Trophoblast cell (in vitro differentiated cells and primary cell): Measurements from ENCODE around the gene ASTN2.

Experiments
- DNase-seq, 2 donors: peaks; one replicate each; pipeline ENCODE4 v3.0.0-alpha.2; 2016
- H2AFZ ChIP-seq: 2 replicates; pipeline ENCODE4 v1.6.1; 2013; ENCODE audit warnings: low read length, moderate library complexity, mild to moderate bottlenecking; ENCODE audit not compliant: insufficient read depth, poor library complexity
- H2AK5ac ChIP-seq: 2 replicates; pipeline ENCODE4 v1.6.1; 2013; ENCODE audit warnings: mild to moderate bottlenecking, low read length
- H2BK120ac ChIP-seq: 2 replicates; pipeline ENCODE4 v1.6.1; 2013; ENCODE audit warnings: low read length, mild to moderate bottlenecking, moderate library complexity; ENCODE audit not compliant: insufficient read depth, poor library complexity
- H2BK12ac ChIP-seq: 2 replicates; pipeline ENCODE4 v1.6.1; 2013; ENCODE audit warnings: mild to moderate bottlenecking, low read length, moderate library complexity
- H2BK5ac ChIP-seq: 2 replicates; pipeline ENCODE4 v1.6.1; 2013; ENCODE audit warnings: low read length, low read depth, moderate library complexity, mild to moderate bottlenecking; ENCODE audit not compliant: poor library complexity
- H3K14ac ChIP-seq: 2 replicates; pipeline ENCODE4 v1.6.1; 2013; ENCODE audit warnings: mild to moderate bottlenecking, low read length
- H3K18ac ChIP-seq: 2 replicates; pipeline ENCODE4 v1.6.1; 2013; ENCODE audit warnings: mild to moderate bottlenecking, low read length
- H3K23ac ChIP-seq: 2 replicates; pipeline ENCODE4 v1.6.1; 2013; ENCODE audit warnings: low read length
- H3K27ac ChIP-seq: 2 replicates; pipeline ENCODE4 v1.5.1; 2013; ENCODE audit warnings: low read depth, mild to moderate bottlenecking, inconsistent platforms, low read length, moderate library complexity
- H3K27me3 ChIP-seq: 2 replicates; pipeline ENCODE4 v1.6.1; 2013; ENCODE audit warnings: inconsistent platforms, mild to moderate bottlenecking, low read length, moderate library complexity; ENCODE audit not compliant: insufficient read depth
- H3K36me3 ChIP-seq, 2 experiments: 1 replicate in 1 of 2; 2 replicates in 1 of 2; pipeline ENCODE4 v1.6.1; 2013; ENCODE audit warnings: low read length in 2 of 2, mild to moderate bottlenecking in 2 of 2, moderate library complexity in 1 of 2; ENCODE audit not compliant: insufficient read depth in 2 of 2, control insufficient read depth in 1 of 2
- H3K4ac ChIP-seq: 2 replicates; pipeline ENCODE4 v1.6.1; 2013; ENCODE audit warnings: low read depth, mild to moderate bottlenecking, low read length, moderate library complexity
- H3K4me1 ChIP-seq, 2 experiments: 1 replicate in 1 of 2; 2 replicates in 1 of 2; pipeline ENCODE4 v1.6.1; 2013; ENCODE audit warnings: low read length in 2 of 2, mild to moderate bottlenecking in 2 of 2, moderate library complexity in 1 of 2; ENCODE audit not compliant: insufficient read depth in 2 of 2, control insufficient read depth in 1 of 2
- H3K4me2 ChIP-seq: 2 replicates; pipeline ENCODE4 v1.6.1; 2013; ENCODE audit warnings: inconsistent platforms, mild to moderate bottlenecking, low read length, moderate library complexity
- H3K4me3 ChIP-seq: 2 replicates; pipeline ENCODE4 v1.5.1; 2013; ENCODE audit warnings: mild to moderate bottlenecking, low read depth, low read length, inconsistent platforms
- H3K79me1 ChIP-seq: one replicate; pipeline ENCODE4 v1.6.1; 2013; ENCODE audit warnings: low read length
- H3K79me2 ChIP-seq: 2 replicates; pipeline ENCODE4 v1.6.1; 2013; ENCODE audit warnings: low read length, mild to moderate bottlenecking; ENCODE audit not compliant: control insufficient read depth, insufficient read depth, poor library complexity
- H3K9ac ChIP-seq: 2 replicates; pipeline ENCODE4 v1.6.1; 2013; ENCODE audit warnings: mild to moderate bottlenecking, low read length
- H3K9me3 ChIP-seq: 2 replicates; pipeline ENCODE4 v1.6.1; 2013; ENCODE audit warnings: low read depth, mild to moderate bottlenecking, control low read depth, inconsistent platforms, low read length; ENCODE audit not compliant: insufficient read depth
- H4K12ac ChIP-seq: 2 replicates; pipeline ENCODE4 v1.6.1; 2013; ENCODE audit warnings: low read depth, mild to moderate bottlenecking, low read length, moderate library complexity
- H4K8ac ChIP-seq: 2 replicates; pipeline ENCODE4 v1.6.1; 2013; ENCODE audit warnings: low read depth, mild to moderate bottlenecking, low read length, moderate library complexity
- H4K91ac ChIP-seq: one replicate; pipeline ENCODE4 v1.6.1; 2013; ENCODE audit warnings: low read depth, mild to moderate bottlenecking, low read length, moderate library complexity
- WGBS: extraction: QIAGEN DNeasy Blood & Tissue Kit; methylation state at CpG from one replicate; pipeline ENCODE4 v1.1.7; 2013; ENCODE audit warnings: missing lambda C conversion rate; ENCODE audit not compliant: insufficient read length, insufficient coverage; ENCODE audit errors: extremely low coverage; 5-methylcytosine and 5-hydroxymethylcytosine counted together

ASTN2 gene

GRCh38 chr9:116990592-116990991 is 424.3 kb downstream of the ASTN2 start:
- no peak overlapping the region for H3K9ac ChIP-seq
- no peak overlapping the region for H2AFZ ChIP-seq
- H3K18ac ChIP-seq: no peak overlapping the region
- H2BK12ac ChIP-seq: no peak overlapping the region
- no peaks in the 10 kb centered on the region for H3K36me3 ChIP-seq
- H3K4ac ChIP-seq: no peak overlapping the region
- H2BK5ac ChIP-seq: no peak overlapping the region
- H3K23ac ChIP-seq: no peak overlapping the region
- peak in 1 of 2 donors; percentile 13 for DNase-seq
- no peak overlapping the region for H3K4me3 ChIP-seq
- H4K12ac ChIP-seq: no peak overlapping the region
- no peaks in the 10 kb centered on the region for H3K9me3 ChIP-seq
- no peaks in the 10 kb centered on the region for H3K27me3 ChIP-seq
- no CpG with 5 or more reads among the region's 1 CpG for WGBS
- no peaks in the 10 kb centered on the region for H3K4me1 ChIP-seq
- no peaks in the 10 kb centered on the region for H3K79me1 ChIP-seq
- no peak overlapping the region for H3K4me2 ChIP-seq
- H2BK120ac ChIP-seq: no peak overlapping the region
- no peak overlapping the region for H3K27ac ChIP-seq
- no peak overlapping the region for H4K91ac ChIP-seq
- no peak overlapping the region for H3K14ac ChIP-seq
- no peak overlapping the region for H2AK5ac ChIP-seq
- H3K79me2 ChIP-seq: no peaks in the 10 kb centered on the region
- no peak overlapping the region for H4K8ac ChIP-seq

GRCh38 chr9:116987721-116988485 is 427.0 kb downstream of the ASTN2 start:
- Histone ChIP-seq H4K91ac (no peak overlapping the region), H3K4me3 (no peak overlapping the region), H3K23ac (no peak overlapping the region), H2BK5ac (no peak overlapping the region), H3K79me2 (no peaks in the 10 kb centered on the region), H3K18ac (no peak overlapping the region), H3K9ac (no peak overlapping the region), H3K27me3 (no peaks in the 10 kb centered on the region), H3K36me3 (no peaks in the 10 kb centered on the region), H3K79me1 (no peaks in the 10 kb centered on the region), H3K4me1 (no peaks in the 10 kb centered on the region), H2BK12ac (no peak overlapping the region), H3K4me2 (no peak overlapping the region), H2AK5ac (no peak overlapping the region), H3K27ac (no peak overlapping the region), H3K4ac (no peak overlapping the region), H3K14ac (no peak overlapping the region), H2BK120ac (no peak overlapping the region), H2AFZ (no peak overlapping the region), H4K12ac (no peak overlapping the region), H4K8ac (no peak overlapping the region), H3K9me3 (no peaks in the 10 kb centered on the region)
- WGBS: no CpG with 5 or more reads among the region's 5 CpGs
- no peak for DNase-seq

GRCh38 chr9:116986015-116986414 is 428.8 kb downstream of the ASTN2 start:
- H3K9ac ChIP-seq: no peak overlapping the region
- H3K4me2 ChIP-seq: no peak overlapping the region
- no peaks in the 10 kb centered on the region for H3K79me1 ChIP-seq
- H3K79me2 ChIP-seq: no peaks in the 10 kb centered on the region
- no CpG with 5 or more reads among the region's 7 CpGs for WGBS
- H2BK5ac ChIP-seq: no peak overlapping the region
- no peaks in the 10 kb centered on the region for H3K4me1 ChIP-seq
- no peak overlapping the region for H3K23ac ChIP-seq
- H2AFZ ChIP-seq: no peak overlapping the region
- no peaks in the 10 kb centered on the region for H3K9me3 ChIP-seq
- H2AK5ac ChIP-seq: no peak overlapping the region
- H4K91ac ChIP-seq: no peak overlapping the region
- H3K4ac ChIP-seq: no peak overlapping the region
- H3K36me3 ChIP-seq: no peaks in the 10 kb centered on the region
- H3K27me3 ChIP-seq: no peaks in the 10 kb centered on the region
- no peak overlapping the region for H3K18ac ChIP-seq
- H2BK120ac ChIP-seq: no peak overlapping the region
- no peak overlapping the region for H4K8ac ChIP-seq
- no peak overlapping the region for H3K27ac ChIP-seq
- H3K14ac ChIP-seq: no peak overlapping the region
- no peak overlapping the region for H3K4me3 ChIP-seq
- no peak overlapping the region for H4K12ac ChIP-seq
- DNase-seq: no peak
- no peak overlapping the region for H2BK12ac ChIP-seq

GRCh38 chr9:116985596-116985995 is 429.3 kb downstream of the ASTN2 start:
- no peak for DNase-seq

More at GRCh38 chr9:116985596-116985995, 429.3 kb downstream of the ASTN2 start:
- no peaks in the 10 kb centered on the region for H3K79me1 ChIP-seq
- no peak overlapping the region for H2AFZ ChIP-seq
- no peaks in the 10 kb centered on the region for H3K36me3 ChIP-seq
- no peak overlapping the region for H4K91ac ChIP-seq
- H3K14ac ChIP-seq: no peak overlapping the region
- H3K27ac ChIP-seq: no peak overlapping the region
- no peak overlapping the region for H4K8ac ChIP-seq
- H3K9ac ChIP-seq: no peak overlapping the region
- H2AK5ac ChIP-seq: no peak overlapping the region
- no peak overlapping the region for H2BK5ac ChIP-seq
- no peak overlapping the region for H2BK120ac ChIP-seq
- no peaks in the 10 kb centered on the region for H3K79me2 ChIP-seq
- no peak overlapping the region for H2BK12ac ChIP-seq
- H3K4me2 ChIP-seq: no peak overlapping the region
- H3K4me3 ChIP-seq: no peak overlapping the region
- H3K9me3 ChIP-seq: no peaks in the 10 kb centered on the region
- no CpG with 5 or more reads among the region's 4 CpGs for WGBS
- H3K27me3 ChIP-seq: no peaks in the 10 kb centered on the region
- no peak overlapping the region for H4K12ac ChIP-seq
- H3K4me1 ChIP-seq: no peaks in the 10 kb centered on the region
- no peak overlapping the region for H3K4ac ChIP-seq
- H3K18ac ChIP-seq: no peak overlapping the region
- no peak overlapping the region for H3K23ac ChIP-seq
